Psoas muscle (tissue), 8 donors: ENCODE results near the gene NAAA. TPM values are rescaled to one million over a fixed set of nuclear protein-coding genes. Genes with fewer than 3 reads are reported as not detected.
A peak's percentile ranks its signal among the peaks of the same experiment; 100 is the strongest.
"Not testable (repeated sequence)": the region's sequence is repeated elsewhere in the genome, so short reads cannot be mapped to it uniquely, and the experiment has no call there.

Source experiments
- ATAC-seq, 4 donors: fragments of 200-7000 bp; cut with Tn5 transposase; one replicate each; pipeline ENCODE4 v1.9.1; 2020; ENCODE audit warnings: moderate library complexity in 3 of 4, mild to moderate bottlenecking in 2 of 4
- DNase-seq, 2 donors: peaks; one replicate each; pipeline ENCODE4 v3.0.0-alpha.2; 2020
- H3K27ac ChIP-seq: fragments of 200-600 bp; one replicate; pipeline ENCODE4 v1.8.0; 2022
- H3K27me3 ChIP-seq, 3 donors: fragments of 200-600 bp in 1 of 3; one replicate each; pipeline versions ENCODE4 v1.6.1 to v1.8.0; 2013 to 2022; ENCODE audit warnings: low read length in 2 of 3, mild to moderate bottlenecking in 2 of 3, moderate library complexity in 1 of 3; ENCODE audit not compliant: insufficient read depth in 3 of 3
- H3K36me3 ChIP-seq, 2 donors: fragments of 200-600 bp in 1 of 2; one replicate each; pipeline versions ENCODE4 v1.6.1 to v1.8.0; 2013 to 2022; ENCODE audit warnings: low read depth in 1 of 2, mild to moderate bottlenecking in 1 of 2, moderate library complexity in 1 of 2; ENCODE audit not compliant: insufficient read depth in 1 of 2
- H3K4me1 ChIP-seq: fragments of 200-600 bp; one replicate; pipeline ENCODE4 v1.8.0; 2022
- H3K4me3 ChIP-seq: fragments of 200-600 bp; one replicate; pipeline ENCODE4 v1.8.0; 2022; ENCODE audit warnings: mild to moderate bottlenecking
- H3K9me3 ChIP-seq: fragments of 200-600 bp; one replicate; pipeline ENCODE4 v1.8.0; 2022
- CTCF ChIP-seq: fragments of 200-600 bp; IDR thresholded peaks from one replicate; pipeline ENCODE4 v1.8.0; 2022; ENCODE audit warnings: antibody characterized with exemption
- WGBS, 3 donors: extraction: QIAGEN DNeasy Blood & Tissue Kit; methylation state at CpG; one replicate each; pipeline versions ENCODE4 v1.1.6 to v1.1.7; 2013; 5-methylcytosine and 5-hydroxymethylcytosine counted together
- intact Hi-C, 2 donors: fragments of 100-400 bp; cut with DNase I; formaldehyde crosslinking; loops; one replicate each; pipeline versions ENCODE4 v1.11.0 to v1.14.2; 2022
- polyA plus RNA-seq, 3 donors: library from polyadenylated mRNA; stranded (reverse); fragments of 200-250 nt; gene quantifications; one replicate each; pipeline ENCODE4 v1.2.3, GENCODE V29; 2013
- total RNA-seq, 4 donors: library from RNA; stranded (reverse); fragmentation: NEBNext Ultra II Directional in 2 of 4; extraction: Animal tissue kit (Norgen Biotek cat#: 25700) in 2 of 4; gene quantifications; one replicate each; pipeline versions ENCODE4 v1.2.1 to v1.2.4, GENCODE V29; 2021 to 2023
- donor health status: healthy with polysubstance abuse.
- donor health status: DM: no; HTN: no; CAD: no; lungs with moderate emphysema.
- donor health status: Bipolar disorder and iron deficiency.
- donor health status: healthy.
- donor health status: DM: yes; HTN: yes; CAD: no.
- donor health status: DM: no; HTN: no; CAD: no.
- donor health status: DM: no; HTN: no; CAD: no.
- donor health status: DM: yes; HTN: yes; CAD: no.

NAAA gene
- total and polyA plus RNA-seq, 7 donors = 3.3 to 9.9 (median 5.2) TPM

GRCh38 chr4:75921910-75922309 lies 18.9 kb downstream of the NAAA start:
- Histone ChIP-seq H3K4me3 (no peak overlapping the region), H3K9me3 (no peaks in the 10 kb centered on the region), H3K27me3 (no peaks in the 10 kb centered on the region), H3K27ac (no peak overlapping the region), H3K4me1 (no peaks in the 10 kb centered on the region), H3K36me3 (peaks cover 5 to 88% of the 10 kb centered on the region in 2 donors)
- intact Hi-C loops = no loop called here
- DNase-seq (no peak), ATAC-seq (no peak)
- WGBS, 3 donors = 93 to 97% (median 96%) methylated on average over 2 of the region's 2 CpGs
- TF ChIP-seq CTCF = no peak

GRCh38 chr4:75920327-75920726 lies 20.5 kb downstream of the NAAA start:
- DNase-seq = no peak
- Histone ChIP-seq H3K27me3 (no peaks in the 10 kb centered on the region), H3K36me3 (peaks cover 5 to 86% of the 10 kb centered on the region in 2 donors), H3K9me3 (no peaks in the 10 kb centered on the region), H3K4me1 (no peaks in the 10 kb centered on the region), H3K27ac (no peak overlapping the region), H3K4me3 (no peak overlapping the region)
- intact Hi-C loops = no loop called here
- TF ChIP-seq CTCF = no peak
- 87 to 90% (median 88%) methylated on average over 4 of the region's 4 CpGs for WGBS, 3 donors
- no peak for ATAC-seq

GRCh38 chr4:75919920-75920319 lies 20.9 kb downstream of the NAAA start:
- intact Hi-C loops = loop anchor here in 1 of 2 donors (10.0 kb wide), 1 partner anchor 145 kb away; no protein-coding TSS in a partner anchor
- DNase-seq (no peak), ATAC-seq (no peak)
- no peaks in the 10 kb centered on the region for H3K27me3 ChIP-seq
- H3K4me3 ChIP-seq = no peak overlapping the region
- WGBS, 3 donors = 30 to 58% (median 31%) methylated on average over 3 of the region's 3 CpGs
- peaks cover 5 to 86% of the 10 kb centered on the region in 2 donors for H3K36me3 ChIP-seq
- H3K9me3 ChIP-seq = no peaks in the 10 kb centered on the region
- no peak overlapping the region for H3K27ac ChIP-seq
- no peaks in the 10 kb centered on the region for H3K4me1 ChIP-seq
- no peak for TF ChIP-seq CTCF

GRCh38 chr4:75916091-75916661 lies 24.6 kb downstream of the NAAA start:
- no peak overlapping the region for H3K4me3 ChIP-seq
- H3K27ac ChIP-seq = no peak overlapping the region
- intact Hi-C loops = loop anchor here in 1 of 2 donors (10.0 kb wide), 1 partner anchor 149 kb away; no protein-coding TSS in a partner anchor
- ATAC-seq (peak in 2 of 4 donors; percentile 46 to 73), DNase-seq (no peak)
- no peaks in the 10 kb centered on the region for H3K9me3 ChIP-seq
- TF ChIP-seq CTCF = peak; percentile 74
- no peaks in the 10 kb centered on the region for H3K27me3 ChIP-seq
- no peaks in the 10 kb centered on the region for H3K4me1 ChIP-seq
- 29 to 37% (median 29%) methylated on average over 1 of the region's 1 CpG for WGBS, 3 donors
- peaks cover 2 to 61% of the 10 kb centered on the region in 2 donors for H3K36me3 ChIP-seq

- TF ChIP-seq CTCF = no peak
- no peak for DNase-seq
- Histone ChIP-seq H3K9me3 (no peaks in the 10 kb centered on the region), H3K4me1 (no peaks in the 10 kb centered on the region), H3K27me3 (no peaks in the 10 kb centered on the region), H3K4me3 (no peak overlapping the region), H3K36me3 (peaks cover 0 to 29% of the 10 kb centered on the region in 2 donors), H3K27ac (no peak overlapping the region)
- 59 to 69% (median 61%) methylated on average over 6 of the region's 6 CpGs for WGBS, 3 donors
- intact Hi-C loops = loop anchor here in 1 of 2 donors (5.0 to 10.0 kb wide), 2 partner anchors 152 to 1721 kb away; no protein-coding TSS in a partner anchor
- no peak for ATAC-seq
Observed at GRCh38 chr4:75912968-75913367, 27.8 kb downstream of the NAAA start.

- H3K27me3 ChIP-seq, H3K4me1 ChIP-seq, H3K9me3 ChIP-seq, H3K27ac ChIP-seq, DNase-seq, H3K4me3 ChIP-seq, ATAC-seq: not testable (repeated sequence)
- H3K36me3 ChIP-seq = peaks cover 0 to 18% of the 10 kb centered on the region in 2 donors
- 87 to 99% (median 93%) methylated on average over 6 of the region's 6 CpGs for WGBS, 3 donors
- intact Hi-C loops = loop anchor here in 1 of 2 donors (5.0 to 10.0 kb wide), 2 partner anchors 154 to 1719 kb away; no protein-coding TSS in a partner anchor
Observed at GRCh38 chr4:75910831-75911230, 30.0 kb downstream of the NAAA start.
